Nephron (organoid): ENCODE measurements around the gene DET1.
"Not testable (repeated sequence)": the region's sequence is repeated elsewhere in the genome, so short reads cannot be mapped to it uniquely, and the experiment has no call there.

Experiments
- H3K27ac Mint-ChIP-seq, 3 experiments: 2 replicates each; pipeline ENCODE4 v1.8.0; 2020; ENCODE audit warnings: mixed read lengths in 3 of 3, mild to moderate bottlenecking in 2 of 3, moderate library complexity in 1 of 3
- H3K27me3 Mint-ChIP-seq: 2 replicates; pipeline ENCODE4 v1.8.0; 2021; ENCODE audit warnings: low read depth, mild to moderate bottlenecking, moderate library complexity, mixed read lengths
- H3K36me3 Mint-ChIP-seq: 2 replicates; pipeline ENCODE4 v1.8.0; 2020; ENCODE audit warnings: low read depth, mixed read lengths
- H3K4me1 Mint-ChIP-seq: 2 replicates; pipeline ENCODE4 v1.8.0; 2020; ENCODE audit warnings: mixed read lengths
- H3K4me3 Mint-ChIP-seq, 3 experiments: 2 replicates each; pipeline ENCODE4 v1.8.0; 2020; ENCODE audit warnings: mild to moderate bottlenecking in 3 of 3, mixed read lengths in 3 of 3, moderate library complexity in 2 of 3
- H3K9me3 Mint-ChIP-seq: 2 replicates; pipeline ENCODE4 v1.8.0; 2020; ENCODE audit warnings: mixed read lengths
- CTCF ChIP-seq, 3 experiments: fragments of 200-600 bp; sonication (generic); IDR thresholded peaks; one replicate each; pipeline ENCODE4 v1.5.0; 2021; ENCODE audit warnings: antibody characterized with exemption in 3 of 3; ENCODE audit not compliant: unreplicated experiment in 3 of 3

Gene DET1

GRCh38 chr15:88525418-88525817 lies 21.1 kb downstream of the DET1 start:
- Mint-ChIP-seq H3K9me3 (peaks cover 7% of the 10 kb centered on the region), H3K4me1 (peaks cover 8% of the 10 kb centered on the region), H3K27ac (no peak overlapping the region), H3K4me3 (no peak overlapping the region), H3K27me3 (no peaks in the 10 kb centered on the region), H3K36me3 (peaks cover 78% of the 10 kb centered on the region)
- TF ChIP-seq CTCF (IDR thresholded peaks at IDR 0.05; ENCODE audit: unreplicated experiment in 3 of 3) = no peak

GRCh38 chr15:88524094-88524493 lies 22.4 kb downstream of the DET1 start:
- not testable (repeated sequence) for H3K9me3 Mint-ChIP-seq, H3K27ac Mint-ChIP-seq, H3K4me1 Mint-ChIP-seq, H3K4me3 Mint-ChIP-seq, H3K27me3 Mint-ChIP-seq
- peaks cover 64% of the 10 kb centered on the region for H3K36me3 Mint-ChIP-seq

GRCh38 chr15:88518903-88519302 lies 27.6 kb downstream of the DET1 start:
- no peaks in the 10 kb centered on the region for H3K27me3 Mint-ChIP-seq
- no peak overlapping the region for H3K27ac Mint-ChIP-seq
- peaks cover 31% of the 10 kb centered on the region for H3K36me3 Mint-ChIP-seq
- H3K4me1 Mint-ChIP-seq = no peaks in the 10 kb centered on the region
- peaks cover 4% of the 10 kb centered on the region for H3K9me3 Mint-ChIP-seq
- no peak for TF ChIP-seq CTCF (IDR thresholded peaks at IDR 0.05; ENCODE audit: unreplicated experiment in 3 of 3)
- H3K4me3 Mint-ChIP-seq = no peak overlapping the region

- Mint-ChIP-seq H3K36me3 (peaks cover 57% of the 10 kb centered on the region), H3K4me3 (no peak overlapping the region), H3K9me3 (no peaks in the 10 kb centered on the region), H3K4me1 (peaks cover 9% of the 10 kb centered on the region), H3K27me3 (no peaks in the 10 kb centered on the region), H3K27ac (no peak overlapping the region)
- TF ChIP-seq CTCF (IDR thresholded peaks at IDR 0.05; ENCODE audit: unreplicated experiment in 3 of 3) = no peak
Measured at GRCh38 chr15:88513195-88513594, 33.3 kb downstream of the DET1 start.

GRCh38 chr15:88512601-88513000 lies 33.9 kb downstream of the DET1 start:
- Mint-ChIP-seq H3K4me3 (no peak overlapping the region), H3K9me3 (no peaks in the 10 kb centered on the region), H3K27ac (no peak overlapping the region), H3K4me1 (peaks cover 9% of the 10 kb centered on the region), H3K36me3 (peaks cover 58% of the 10 kb centered on the region), H3K27me3 (no peaks in the 10 kb centered on the region)
- TF ChIP-seq CTCF (IDR thresholded peaks at IDR 0.05; ENCODE audit: unreplicated experiment in 3 of 3) = no peak

- H3K4me3 Mint-ChIP-seq = no peak overlapping the region
- no peak overlapping the region for H3K27ac Mint-ChIP-seq
- H3K27me3 Mint-ChIP-seq = no peaks in the 10 kb centered on the region
- TF ChIP-seq CTCF (IDR thresholded peaks at IDR 0.05; ENCODE audit: unreplicated experiment in 3 of 3) = no peak
- H3K9me3 Mint-ChIP-seq = no peaks in the 10 kb centered on the region
- H3K36me3 Mint-ChIP-seq = peaks cover 63% of the 10 kb centered on the region
- peaks cover 9% of the 10 kb centered on the region for H3K4me1 Mint-ChIP-seq
Measured at GRCh38 chr15:88512078-88512477, 34.4 kb downstream of the DET1 start.
